Transverse colon (tissue), 4 donors: Measurements from ENCODE around the gene CAT. TPM values are rescaled to one million over a fixed set of nuclear protein-coding genes. Genes with fewer than 3 reads are reported as not detected.

Source experiments
- DNase-seq: peaks from one replicate; pipeline ENCODE4 v3.0.0-alpha.2; 2019
- H3K27ac ChIP-seq, 4 donors: fragments of 200-600 bp; sonication (generic); 2 replicates each; pipeline ENCODE4 v1.5.1; 2016 to 2018; ENCODE audit warnings: inconsistent platforms in 4 of 4
- H3K27me3 ChIP-seq: fragments of 200-600 bp; sonication (generic); 2 replicates; pipeline ENCODE4 v1.5.1; 2017; ENCODE audit warnings: inconsistent platforms
- H3K36me3 ChIP-seq, 4 donors: fragments of 200-600 bp; sonication (generic); 2 replicates each; pipeline ENCODE4 v1.5.1; 2017 to 2019; ENCODE audit warnings: inconsistent platforms in 4 of 4
- H3K4me1 ChIP-seq, 4 donors: fragments of 200-600 bp; sonication (generic); 2 replicates each; pipeline ENCODE4 v1.5.1; 2017 to 2020; ENCODE audit warnings: inconsistent platforms in 4 of 4
- H3K4me3 ChIP-seq, 4 donors: fragments of 200-600 bp; sonication (generic); 1 replicate in 1 of 4; 2 replicates in 3 of 4; pipeline versions ENCODE4 v1.5.1 to v1.6.1; 2017 to 2019; ENCODE audit warnings: inconsistent platforms in 4 of 4
- H3K9me3 ChIP-seq, 2 donors: fragments of 200-600 bp; sonication (generic); 2 replicates each; pipeline ENCODE4 v1.5.1; 2017 to 2019; ENCODE audit warnings: inconsistent platforms in 2 of 2
- EP300 ChIP-seq: sonication (generic); formaldehyde crosslinking; IDR thresholded peaks from one replicate; pipeline ENCODE4 v1.6.1; 2017; ENCODE audit warnings: antibody characterized with exemption, low read depth
- POLR2A ChIP-seq: fragments of 450-650 bp; IDR thresholded peaks from one replicate; pipeline ENCODE4 v1.6.1; 2016; ENCODE audit warnings: antibody characterized with exemption, mild to moderate bottlenecking, moderate library complexity
- POLR2AphosphoS5 ChIP-seq, 3 donors: sonication (generic); formaldehyde crosslinking; IDR thresholded peaks; one replicate each; pipeline ENCODE4 v1.6.1; 2016; ENCODE audit warnings: antibody characterized with exemption in 3 of 3
- WGBS, 2 donors: methylation state at CpG; one replicate each; pipeline ENCODE4 v1.1.5; 2018; ENCODE audit warnings: low coverage in 1 of 2; 5-methylcytosine and 5-hydroxymethylcytosine counted together
- in situ Hi-C, 4 donors: fragments of 200-750 bp; cut with MboI; loops; one replicate each; pipeline versions ENCODE4 v1.15.0 to v1.15.1; 2017; ENCODE audit warnings: low sequenced_read_pairs in 3 of 4, low pct_ligation_motif_present in 1 of 4, low pct_unique_long_range_greater_than_20kb in 1 of 4
- intact Hi-C: fragments of 100-400 bp; cut with DNase I; formaldehyde crosslinking; loops from one replicate; pipeline ENCODE4 v1.15.1; 2023; ENCODE audit warnings: low total_unique reads
- total RNA-seq, 4 donors: library from RNA; depleted of rRNA; stranded (reverse); fragments of >200 nt; gene quantifications; one replicate each; pipeline ENCODE4 v1.1.0, GENCODE V29; 2016
- TF ChIP-seq, protein P1 (sequence below), 5 experiments: fragments of 200-600 bp in 3 of 5; fragments of 450-650 bp in 2 of 5; sonication (generic) in 3 of 5; IDR thresholded peaks; 1 replicate in 2 of 5; 2 replicates in 3 of 5; pipeline ENCODE4 v1.5.1; 2016 to 2017; ENCODE audit warnings: antibody characterized with exemption in 5 of 5, inconsistent platforms in 3 of 5, mild to moderate bottlenecking in 2 of 5, moderate library complexity in 1 of 5

CAT gene
- total RNA-seq, 4 donors from 2014 or later, result 81.2 to 168 (median 133) TPM

DNA sequence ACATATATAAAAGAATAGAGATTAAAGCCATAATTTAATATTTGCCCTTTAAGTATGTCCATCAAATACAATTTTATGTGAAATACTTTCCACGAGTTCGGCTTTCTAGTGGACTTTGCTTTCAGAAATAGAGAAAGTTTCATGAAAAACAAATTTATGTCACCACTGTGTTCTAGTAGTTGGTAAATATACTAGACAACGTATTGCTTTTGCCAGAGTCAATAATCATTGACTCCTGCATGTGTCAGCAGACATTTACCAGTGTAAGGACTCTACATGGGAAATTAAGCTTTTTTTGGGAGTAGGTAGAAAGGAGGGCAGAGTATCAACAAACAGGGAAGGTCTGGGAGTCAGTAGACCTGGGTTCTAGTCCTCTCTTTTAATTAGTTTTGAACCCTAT lies 32.3 kb upstream of the CAT start:
- intact Hi-C loops, result no loop called here
- Histone ChIP-seq H3K4me1 (no peaks in the 10 kb centered on the region), H3K9me3 (no peaks in the 10 kb centered on the region), H3K4me3 (no peak overlapping the region), H3K27ac (no peak overlapping the region), H3K27me3 (peaks cover 19% of the 10 kb centered on the region), H3K36me3 (no peaks in the 10 kb centered on the region)
- no peak for DNase-seq
- TF ChIP-seq POLR2AphosphoS5 (IDR thresholded peaks at IDR 0.05) (no peak), POLR2A (no peak), EP300 (no peak)
- TF ChIP-seq, protein P1, sequence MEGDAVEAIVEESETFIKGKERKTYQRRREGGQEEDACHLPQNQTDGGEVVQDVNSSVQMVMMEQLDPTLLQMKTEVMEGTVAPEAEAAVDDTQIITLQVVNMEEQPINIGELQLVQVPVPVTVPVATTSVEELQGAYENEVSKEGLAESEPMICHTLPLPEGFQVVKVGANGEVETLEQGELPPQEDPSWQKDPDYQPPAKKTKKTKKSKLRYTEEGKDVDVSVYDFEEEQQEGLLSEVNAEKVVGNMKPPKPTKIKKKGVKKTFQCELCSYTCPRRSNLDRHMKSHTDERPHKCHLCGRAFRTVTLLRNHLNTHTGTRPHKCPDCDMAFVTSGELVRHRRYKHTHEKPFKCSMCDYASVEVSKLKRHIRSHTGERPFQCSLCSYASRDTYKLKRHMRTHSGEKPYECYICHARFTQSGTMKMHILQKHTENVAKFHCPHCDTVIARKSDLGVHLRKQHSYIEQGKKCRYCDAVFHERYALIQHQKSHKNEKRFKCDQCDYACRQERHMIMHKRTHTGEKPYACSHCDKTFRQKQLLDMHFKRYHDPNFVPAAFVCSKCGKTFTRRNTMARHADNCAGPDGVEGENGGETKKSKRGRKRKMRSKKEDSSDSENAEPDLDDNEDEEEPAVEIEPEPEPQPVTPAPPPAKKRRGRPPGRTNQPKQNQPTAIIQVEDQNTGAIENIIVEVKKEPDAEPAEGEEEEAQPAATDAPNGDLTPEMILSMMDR (IDR thresholded peaks at IDR 0.05), result no peak
- 81 to 82% methylated on average over 3 of the region's 3 CpGs for WGBS, 2 donors
- in situ Hi-C loops, result no loop called here

DNA sequence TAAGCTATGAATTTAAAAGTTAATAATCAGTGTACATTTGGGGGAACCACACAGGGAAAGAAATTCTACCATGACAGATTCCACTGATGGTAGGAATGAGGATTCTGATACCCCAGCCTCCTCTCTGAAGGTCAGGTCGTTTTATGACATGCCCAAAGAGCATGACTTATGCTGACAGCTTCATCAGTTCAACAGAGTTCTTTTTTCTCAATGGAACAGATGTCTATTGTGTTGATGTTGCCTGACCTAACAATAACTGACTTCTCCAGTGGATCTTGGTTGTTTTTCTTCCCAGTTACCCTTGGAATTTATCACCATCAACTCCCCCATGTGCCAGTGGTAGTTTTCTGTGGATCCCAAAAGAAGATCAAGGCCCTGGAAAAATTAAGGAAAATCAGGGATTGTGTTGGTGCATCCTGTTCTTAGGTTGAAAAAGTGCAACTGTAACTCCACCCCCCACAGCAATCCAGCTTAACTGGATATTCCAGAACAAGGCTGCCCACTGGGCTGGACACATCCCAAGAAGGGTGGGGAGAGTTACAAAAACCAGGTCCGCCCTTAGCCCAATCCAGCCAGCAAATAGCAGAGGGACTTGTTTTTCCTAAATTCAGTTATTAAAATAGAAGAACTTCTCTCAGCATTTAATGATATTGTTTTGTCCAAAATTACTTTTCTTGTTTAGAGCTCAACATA lies 31.5 kb upstream of the CAT start:
- TF ChIP-seq EP300 (no peak), POLR2A (no peak), POLR2AphosphoS5 (IDR thresholded peaks at IDR 0.05) (no peak)
- TF ChIP-seq, protein P1 (IDR thresholded peaks at IDR 0.05), result no peak

DNA sequence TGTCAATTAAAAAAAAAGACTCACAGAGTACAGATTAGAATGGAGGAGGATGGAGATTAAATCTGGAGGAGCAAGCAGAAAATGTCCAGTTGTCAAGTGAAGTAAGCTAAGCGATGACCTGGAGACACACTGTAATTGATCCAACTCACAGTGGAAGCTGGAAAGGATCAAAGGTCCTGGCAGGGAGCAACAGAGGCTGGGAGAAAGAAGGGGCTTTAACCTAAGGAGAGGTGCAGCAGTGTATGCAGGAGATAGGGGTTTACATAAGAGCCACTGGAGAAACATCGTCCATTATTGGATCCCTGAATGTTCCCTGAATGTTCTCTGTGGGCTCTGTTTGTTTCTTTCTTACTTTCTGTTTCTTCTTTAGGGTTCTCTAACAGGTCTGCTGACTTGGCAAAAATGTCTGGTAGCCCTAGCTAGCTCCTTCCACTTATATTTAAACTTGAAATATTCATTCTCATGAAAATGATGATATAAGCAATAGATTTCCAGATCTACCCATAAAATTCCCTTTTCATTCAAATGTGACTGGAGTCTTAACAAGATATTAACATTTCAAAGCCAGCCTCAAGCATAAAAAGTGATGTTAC lies 30.1 kb upstream of the CAT start:
- no peaks in the 10 kb centered on the region for H3K36me3 ChIP-seq
- H3K4me3 ChIP-seq, result no peak overlapping the region
- intact Hi-C loops, result no loop called here
- WGBS, 2 donors, result 73 to 75% methylated on average over 2 of the region's 2 CpGs
- H3K4me1 ChIP-seq, result no peaks in the 10 kb centered on the region
- no peak for DNase-seq
- no peak overlapping the region for H3K27ac ChIP-seq
- TF ChIP-seq POLR2A, result no peak
- TF ChIP-seq, protein P1 (IDR thresholded peaks at IDR 0.05), result no peak
- no peak for TF ChIP-seq POLR2AphosphoS5 (IDR thresholded peaks at IDR 0.05)
- TF ChIP-seq EP300, result no peak
- peaks cover 3 to 11% of the 10 kb centered on the region in 2 donors for H3K9me3 ChIP-seq
- in situ Hi-C loops, result no loop called here
- H3K27me3 ChIP-seq, result peaks cover 19% of the 10 kb centered on the region

More for the DNA sequence above, 31.5 kb upstream of the CAT start:
- H3K27ac ChIP-seq, result no peak overlapping the region
- H3K36me3 ChIP-seq, result no peaks in the 10 kb centered on the region
- in situ Hi-C loops, result no loop called here
- no peaks in the 10 kb centered on the region for H3K9me3 ChIP-seq
- intact Hi-C loops, result no loop called here
- H3K4me3 ChIP-seq, result no peak overlapping the region
- no peak for DNase-seq
- H3K4me1 ChIP-seq, result no peaks in the 10 kb centered on the region
- 56% methylated on average over 2 of the region's 2 CpGs; no CpG with 5 or more reads in 1 of the 2 donors for WGBS, 2 donors
- peaks cover 19% of the 10 kb centered on the region for H3K27me3 ChIP-seq

DNA sequence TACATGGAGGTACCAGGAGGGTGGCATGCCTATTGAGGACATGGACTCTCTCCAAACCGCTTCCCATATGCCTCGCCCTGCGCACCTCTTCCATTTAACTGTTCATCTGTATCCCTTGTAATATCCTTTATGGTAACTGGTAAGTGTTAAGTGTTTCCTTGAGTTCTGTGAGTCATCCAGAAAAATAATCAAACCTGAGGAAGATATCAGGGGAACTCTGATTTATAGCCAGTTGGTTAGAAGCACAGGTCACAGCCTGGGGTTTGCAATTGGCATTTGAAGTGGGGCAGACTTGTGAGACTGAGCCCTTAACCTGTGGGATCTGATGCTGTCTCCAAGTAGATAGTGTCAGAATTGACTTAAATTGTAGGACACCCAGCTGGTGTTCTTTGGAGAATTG lies 27.6 kb upstream of the CAT start:
- H3K9me3 ChIP-seq, result peaks cover 7 to 15% of the 10 kb centered on the region in 2 donors
- WGBS, 2 donors, result 79 to 80% methylated on average over 2 to 3 of the region's 3 CpGs
- in situ Hi-C loops (no loop called here), intact Hi-C loops (no loop called here)
- no peak overlapping the region for H3K4me3 ChIP-seq
- no peak for DNase-seq
- peaks cover 17% of the 10 kb centered on the region for H3K27me3 ChIP-seq
- TF ChIP-seq POLR2AphosphoS5 (IDR thresholded peaks at IDR 0.05) (no peak), EP300 (no peak), POLR2A (no peak)
- TF ChIP-seq, protein P1 (IDR thresholded peaks at IDR 0.05), result no peak
- H3K27ac ChIP-seq, result no peak overlapping the region
- H3K36me3 ChIP-seq, result no peaks in the 10 kb centered on the region
- no peaks in the 10 kb centered on the region for H3K4me1 ChIP-seq
